Cardiac septum (tissue), 1 donor: Measurements from ENCODE around the gene BOC. TPM values are rescaled to one million over a fixed set of nuclear protein-coding genes. Genes with fewer than 3 reads are reported as not detected.

Source experiments
- DNase-seq: peaks from one replicate; pipeline ENCODE4 v3.0.0-alpha.2; 2020; ENCODE audit warnings: low spot score
- intact Hi-C: fragments of 100-400 bp; cut with DNase I; formaldehyde crosslinking; loops from one replicate; pipeline ENCODE4 v1.14.0; 2022
- total RNA-seq: library from RNA; stranded (reverse); fragmentation: NEBNext Ultra II Directional; extraction: Animal tissue kit (Norgen Biotek cat#: 25700); gene quantifications from one replicate; pipeline ENCODE4 v1.2.1, GENCODE V29; 2021
- donor health status: DM: no; HTN: no; CAD: no.

BOC gene
- total RNA-seq, 1 donor from 2014 or later, result 12.8 TPM

DNA sequence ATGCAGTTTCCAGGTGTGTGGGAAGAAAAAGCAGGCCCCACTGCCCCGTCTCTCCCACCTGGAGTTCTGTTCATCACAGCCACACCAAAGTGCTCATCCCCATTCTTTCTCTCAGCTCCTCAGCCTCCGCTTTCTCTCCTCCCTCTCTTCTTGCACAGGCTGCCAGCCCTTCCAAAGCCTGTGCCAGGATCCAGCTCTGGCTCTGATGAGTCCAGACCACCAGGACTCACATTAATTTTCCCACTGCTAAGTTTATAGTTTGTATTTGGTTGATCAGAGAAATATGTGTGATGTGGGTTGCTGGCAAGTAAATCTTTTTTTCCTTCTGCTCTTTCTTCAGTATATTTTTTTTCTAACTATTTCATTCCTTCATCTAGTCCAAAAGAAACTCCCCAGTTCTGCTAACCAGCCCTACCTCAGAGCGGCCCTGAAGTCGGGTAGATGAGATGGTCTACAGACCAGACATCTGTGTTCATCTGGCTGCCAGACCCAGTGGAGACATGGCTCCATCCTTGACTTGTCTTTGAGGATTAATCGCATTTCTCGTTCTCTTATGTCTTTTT is 49.8 kb downstream of the BOC start:
- intact Hi-C loops, result no loop called here
- no peak for DNase-seq

DNA sequence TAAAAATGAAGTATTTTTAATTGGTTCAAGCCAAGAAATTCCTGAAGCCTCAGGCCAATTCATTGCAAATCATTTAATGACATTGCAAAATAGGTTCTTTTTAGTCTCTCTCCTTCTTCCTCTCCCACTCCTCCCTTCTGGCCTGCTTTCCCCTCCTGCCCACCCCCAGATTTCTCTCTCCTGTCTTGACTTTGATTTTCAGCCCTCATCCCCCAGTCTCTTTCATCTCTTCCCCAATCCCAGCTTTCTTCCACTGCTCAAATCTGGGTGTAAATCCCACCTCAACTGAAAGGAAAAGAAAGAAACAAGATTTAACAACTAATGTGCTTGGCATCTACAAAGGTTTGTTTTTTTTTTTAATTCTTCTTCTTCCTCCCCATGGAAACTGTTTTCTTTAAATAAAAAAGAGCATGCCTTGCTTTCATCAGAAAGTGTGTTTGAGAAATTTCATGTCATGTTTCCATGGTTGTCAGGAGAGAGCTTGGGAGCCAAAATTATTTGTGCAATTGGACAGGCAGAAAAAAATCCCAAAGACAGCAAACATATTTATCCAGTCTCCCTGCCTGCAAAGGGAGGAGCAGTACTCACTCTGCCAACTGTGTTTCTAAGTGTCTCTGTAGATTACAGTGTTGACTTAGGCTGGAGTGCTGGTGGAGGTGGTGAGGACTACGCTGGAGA is 50.4 kb downstream of the BOC start:
- no peak for DNase-seq
- intact Hi-C loops, result no loop called here

DNA sequence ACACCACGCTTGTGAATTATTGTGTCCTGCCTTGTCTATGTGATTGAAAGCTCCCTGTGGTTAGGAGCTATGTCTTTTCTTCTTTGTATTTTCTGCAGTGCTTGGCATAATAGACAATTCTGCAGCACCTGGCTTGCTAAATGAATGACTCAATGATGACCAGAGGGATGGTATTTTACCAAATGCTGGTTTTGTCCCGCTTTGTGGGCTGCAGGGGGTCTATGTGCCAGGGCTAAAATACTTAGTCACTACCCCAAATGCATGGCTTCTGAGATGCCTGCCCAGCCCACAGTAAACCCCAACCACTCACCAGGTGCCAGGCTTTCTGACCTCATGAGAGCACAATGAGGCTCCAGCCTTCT is 50.9 kb downstream of the BOC start:
- intact Hi-C loops, result no loop called here
- DNase-seq, result no peak

DNA sequence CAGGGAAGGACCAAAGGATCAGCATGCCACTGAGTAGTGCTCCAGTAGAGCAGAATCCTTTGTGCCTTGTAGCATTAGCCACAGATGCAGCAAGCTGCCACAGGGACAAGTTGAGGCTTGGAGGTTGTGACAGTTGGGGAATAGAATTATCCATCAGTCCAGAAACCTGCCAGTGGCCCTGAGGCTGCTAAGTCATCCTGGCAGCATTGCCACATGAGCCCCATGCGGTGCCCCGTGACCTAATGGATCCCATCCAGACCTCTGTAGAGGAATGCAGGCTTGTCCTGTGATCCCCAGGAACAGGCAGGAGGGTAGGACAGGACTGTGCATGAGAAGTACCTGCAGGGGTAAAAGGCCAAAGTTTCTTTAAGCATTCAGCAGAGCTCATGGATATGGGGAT is 51.7 kb downstream of the BOC start:
- intact Hi-C loops, result no loop called here
- DNase-seq, result no peak

DNA sequence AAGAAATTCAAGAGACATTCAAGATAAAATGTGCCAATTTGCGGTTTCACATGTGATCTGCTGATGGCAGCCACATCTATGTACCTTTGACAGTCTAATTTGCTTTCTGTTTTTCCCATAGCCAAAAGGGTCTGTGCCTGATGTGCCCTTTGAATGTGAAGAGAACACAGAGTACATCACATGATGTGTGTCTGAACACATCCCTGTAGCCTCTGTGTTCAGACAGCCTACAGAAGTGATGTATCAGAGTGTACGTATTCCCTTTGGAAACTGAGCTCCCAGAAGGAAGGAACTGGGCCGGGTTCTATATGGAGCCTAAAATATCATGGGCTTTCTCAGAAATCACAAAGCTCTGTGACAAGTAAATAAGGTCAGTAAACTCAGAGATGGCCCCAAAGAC is 52.4 kb downstream of the BOC start:
- DNase-seq, result no peak
- intact Hi-C loops, result no loop called here

DNA sequence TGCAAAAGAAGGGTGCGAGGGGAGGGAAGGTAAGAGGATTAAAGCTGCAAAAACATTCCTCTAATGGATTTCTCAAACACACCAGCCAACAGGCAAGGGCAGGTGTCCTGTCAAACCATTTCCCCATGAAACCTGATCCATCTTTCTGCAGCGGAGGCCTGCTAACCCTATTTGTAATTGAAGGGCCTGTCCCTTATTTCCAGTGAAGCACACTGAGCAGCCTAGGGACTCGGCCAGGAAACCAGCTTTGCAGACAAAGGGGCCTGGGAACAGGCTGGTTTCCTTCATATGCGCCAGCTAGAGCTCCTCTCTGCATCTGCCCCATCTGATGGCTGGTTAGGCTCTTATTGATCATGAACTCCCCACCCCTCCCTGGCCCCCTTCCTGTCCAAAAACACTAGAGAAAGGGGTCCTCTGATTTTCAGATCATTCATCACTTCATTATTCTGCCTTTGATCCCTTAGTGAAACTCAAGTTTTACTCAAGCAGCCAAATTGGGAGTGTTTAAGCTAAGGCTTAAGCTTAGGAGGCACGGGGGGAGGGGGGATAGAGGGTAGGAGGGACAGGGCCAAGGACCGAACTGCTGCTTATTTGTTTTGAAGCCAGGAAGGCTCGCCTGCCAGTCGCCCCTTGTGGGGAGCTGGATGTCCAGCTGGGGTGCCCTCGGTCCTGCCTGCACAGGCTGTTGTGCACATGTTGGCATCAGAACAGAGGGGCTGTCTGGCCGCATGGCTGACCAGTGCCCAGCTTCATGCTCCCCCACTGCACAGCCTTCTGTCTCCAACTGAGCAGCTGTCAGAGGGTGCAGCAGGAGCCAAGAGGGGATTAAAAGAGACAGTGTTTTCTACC is 53.1 kb downstream of the BOC start:
- DNase-seq, result peak; percentile 68
- intact Hi-C loops, result no loop called here

DNA sequence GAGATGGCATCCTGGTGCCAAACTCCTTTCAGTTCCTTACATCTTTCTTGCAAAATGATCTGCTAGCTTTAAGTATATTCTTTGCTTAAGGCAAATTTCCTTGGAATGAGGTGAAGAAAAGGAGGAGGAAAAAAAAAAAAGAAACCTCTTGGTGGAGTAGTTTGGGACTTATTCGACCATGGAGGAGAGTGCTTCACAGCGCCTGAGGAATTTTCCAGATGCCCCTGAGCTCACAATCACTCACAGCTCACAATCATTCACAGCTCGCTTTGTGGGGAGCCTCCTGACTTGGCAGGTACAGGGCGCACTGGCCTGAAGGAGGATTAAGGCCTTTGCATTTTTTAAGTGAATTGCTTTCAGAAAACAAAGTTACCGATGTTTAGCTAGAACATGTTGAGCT is 53.9 kb downstream of the BOC start:
- no peak for DNase-seq
- intact Hi-C loops, result no loop called here

DNA sequence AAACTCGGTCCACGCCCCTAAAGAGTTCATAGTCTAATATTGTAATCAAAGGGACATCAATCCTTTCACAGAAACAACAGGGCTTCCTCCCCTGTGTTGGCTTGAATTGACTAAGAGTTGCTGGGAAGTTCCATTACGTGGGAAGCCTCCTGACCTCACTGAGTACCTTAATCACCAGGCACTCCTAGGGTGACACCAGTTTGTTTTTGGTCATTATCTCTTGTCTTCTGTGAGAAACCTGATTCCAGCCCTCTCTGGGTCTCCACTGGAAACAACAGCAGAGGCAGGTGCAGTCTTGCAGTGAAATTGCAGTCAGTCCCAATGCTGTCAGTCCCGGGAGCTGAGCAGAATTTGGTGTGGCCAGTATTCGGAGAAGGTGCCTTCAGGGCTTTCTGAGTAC is 55.4 kb downstream of the BOC start:
- intact Hi-C loops, result no loop called here

DNA sequence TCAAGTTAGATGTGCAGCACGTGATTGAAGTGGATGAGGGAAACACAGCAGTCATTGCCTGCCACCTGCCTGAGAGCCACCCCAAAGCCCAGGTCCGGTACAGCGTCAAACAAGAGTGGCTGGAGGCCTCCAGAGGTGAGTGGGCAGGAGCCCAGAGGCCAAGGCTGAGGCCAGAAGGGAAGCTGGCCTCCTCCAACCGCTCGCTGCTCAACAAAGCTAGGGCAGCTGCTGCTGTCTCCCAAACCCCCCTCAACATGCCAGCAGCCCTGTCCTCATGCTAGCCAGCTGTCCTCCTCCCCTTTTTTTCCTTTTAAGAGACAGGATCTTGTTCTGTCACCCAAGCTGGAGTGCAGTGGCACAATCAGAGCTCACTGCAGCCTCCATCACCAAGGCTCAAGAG is 57.0 kb downstream of the BOC start:
- intact Hi-C loops, result no loop called here

More for the DNA sequence above, 55.4 kb downstream of the BOC start:
- DNase-seq, result no peak

DNA sequence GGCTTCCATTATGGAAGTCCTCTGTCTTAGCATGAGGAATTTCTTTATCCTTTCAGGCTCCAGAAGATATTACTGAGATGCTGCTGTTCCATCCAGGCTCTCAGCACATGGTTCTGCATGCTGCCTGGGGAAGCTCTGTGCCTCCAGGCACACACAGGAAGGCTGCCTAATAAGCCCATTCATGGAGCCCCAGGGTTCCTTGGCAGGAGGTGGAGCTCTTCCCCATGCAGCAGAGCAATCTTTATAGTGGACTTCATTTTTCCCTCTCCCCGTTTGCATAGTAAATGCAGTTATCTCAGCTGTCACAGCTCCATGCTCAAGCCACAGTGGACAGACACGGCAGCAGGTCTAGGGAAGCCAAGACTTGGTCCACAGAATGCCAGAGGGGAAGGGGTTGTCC is 57.6 kb downstream of the BOC start:
- intact Hi-C loops, result no loop called here
- DNase-seq, result no peak

More for the DNA sequence above, 57.0 kb downstream of the BOC start:
- no peak for DNase-seq

DNA sequence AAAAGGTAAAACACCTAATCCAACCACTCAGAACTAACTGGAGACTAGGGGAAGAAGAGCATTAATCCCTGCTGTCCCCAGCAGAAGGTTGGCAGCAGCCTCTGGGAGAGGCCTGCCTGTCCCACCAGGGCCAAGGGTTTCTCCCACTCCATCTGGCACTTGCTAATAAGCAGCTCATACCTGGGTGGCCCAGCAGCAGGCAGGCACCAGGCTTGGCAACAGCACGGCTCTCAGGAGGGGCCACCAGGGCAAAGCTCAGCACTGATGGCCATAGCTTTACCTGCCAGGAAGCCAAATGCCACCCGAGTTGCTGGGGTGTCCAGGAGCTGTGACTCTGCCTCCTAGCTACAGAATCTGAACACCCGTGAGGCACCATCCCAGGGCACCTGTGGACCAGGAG is 58.3 kb downstream of the BOC start:
- DNase-seq, result no peak
- intact Hi-C loops, result no loop called here

DNA sequence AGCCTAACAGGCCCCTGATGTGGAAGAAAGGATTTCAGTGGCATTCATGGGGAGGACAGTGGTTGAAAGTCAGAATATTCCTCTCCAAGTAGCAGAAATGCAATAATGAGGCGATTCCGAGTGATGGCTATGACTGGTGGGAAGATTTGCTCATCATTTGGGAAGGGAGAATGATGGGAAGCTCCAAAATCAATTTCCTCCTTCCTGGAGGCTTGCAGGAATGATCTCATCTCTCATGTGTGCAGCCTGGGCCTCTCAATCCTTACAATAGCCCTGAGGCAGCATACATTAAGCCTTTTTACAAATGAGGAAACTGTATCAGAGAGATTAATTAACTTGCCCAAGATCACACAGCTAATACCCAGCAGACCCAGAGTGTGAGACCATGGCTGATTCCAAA is 58.7 kb downstream of the BOC start:
- DNase-seq, result no peak
- intact Hi-C loops, result no loop called here

DNA sequence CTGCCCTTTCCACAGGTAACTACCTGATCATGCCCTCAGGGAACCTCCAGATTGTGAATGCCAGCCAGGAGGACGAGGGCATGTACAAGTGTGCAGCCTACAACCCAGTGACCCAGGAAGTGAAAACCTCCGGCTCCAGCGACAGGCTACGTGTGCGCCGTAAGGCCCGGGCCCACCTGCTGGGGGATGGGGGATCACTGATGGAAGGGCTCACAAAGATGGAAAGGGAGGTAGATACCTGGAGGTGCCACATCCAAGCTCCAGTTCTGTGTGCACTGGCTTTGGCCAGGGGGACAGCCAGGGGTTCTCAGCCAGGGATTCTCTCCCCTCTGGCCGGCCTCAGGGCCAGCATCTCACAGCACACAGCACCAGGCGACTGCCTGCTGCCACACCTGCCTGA is 59.4 kb downstream of the BOC start:
- DNase-seq, result no peak
- intact Hi-C loops, result no loop called here

DNA sequence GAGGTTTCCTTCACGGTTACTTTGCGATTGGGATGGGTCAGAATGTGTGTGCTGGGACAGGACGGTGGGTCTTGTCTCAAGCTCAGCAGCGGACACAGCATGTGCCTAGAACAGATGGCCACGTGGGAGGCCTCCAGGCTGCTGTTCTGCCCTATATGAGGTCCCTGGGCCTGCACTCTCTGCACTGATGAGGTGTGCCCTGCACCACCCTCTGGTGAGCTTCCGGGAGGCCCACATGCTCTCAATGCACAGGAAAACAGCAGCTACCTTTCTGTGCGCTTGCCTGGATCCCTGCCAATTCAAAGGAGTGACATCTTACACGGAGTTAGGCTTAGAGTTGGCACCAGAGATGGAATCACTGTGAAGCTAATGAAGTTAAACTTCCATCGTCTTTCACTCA is 59.8 kb downstream of the BOC start:
- no peak for DNase-seq
- intact Hi-C loops, result no loop called here

DNA sequence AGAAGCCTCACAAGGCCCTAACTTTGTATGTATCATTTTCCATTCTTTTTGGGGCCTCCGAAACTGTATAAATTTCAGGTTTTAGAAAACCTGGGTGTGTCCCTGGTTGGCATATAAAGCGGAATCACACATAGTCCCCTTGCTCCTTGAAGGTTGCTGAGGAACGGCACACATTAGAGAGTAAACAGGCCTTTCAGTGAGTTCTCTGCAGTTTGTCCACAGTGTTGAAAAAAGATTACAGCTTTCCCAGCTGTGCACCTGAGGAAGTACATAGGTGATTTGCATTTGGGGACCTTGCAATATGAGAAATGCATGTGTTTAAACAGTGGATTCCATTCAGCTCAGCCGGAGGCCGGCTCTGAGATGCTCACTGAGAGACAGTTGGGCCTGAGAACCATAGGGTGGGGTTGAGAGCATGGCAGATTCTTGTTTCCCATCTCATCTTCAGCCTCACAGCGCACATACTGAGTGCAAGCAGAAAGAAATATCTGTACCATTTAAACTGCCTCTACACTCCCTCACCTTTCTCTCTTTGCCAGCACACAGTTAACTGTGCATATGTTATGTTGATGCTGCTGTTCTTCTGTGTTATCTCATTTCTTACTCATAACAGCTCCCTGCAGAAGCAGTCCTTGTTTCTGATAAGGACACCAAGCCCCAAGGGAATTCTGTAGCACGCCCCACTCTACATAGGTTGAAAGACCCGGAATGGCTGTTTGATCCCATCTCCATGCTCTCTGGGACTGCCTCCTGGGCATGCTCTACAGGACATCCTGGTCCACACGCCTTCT is 60.4 kb downstream of the BOC start:
- intact Hi-C loops, result no loop called here
- DNase-seq, result no peak

DNA sequence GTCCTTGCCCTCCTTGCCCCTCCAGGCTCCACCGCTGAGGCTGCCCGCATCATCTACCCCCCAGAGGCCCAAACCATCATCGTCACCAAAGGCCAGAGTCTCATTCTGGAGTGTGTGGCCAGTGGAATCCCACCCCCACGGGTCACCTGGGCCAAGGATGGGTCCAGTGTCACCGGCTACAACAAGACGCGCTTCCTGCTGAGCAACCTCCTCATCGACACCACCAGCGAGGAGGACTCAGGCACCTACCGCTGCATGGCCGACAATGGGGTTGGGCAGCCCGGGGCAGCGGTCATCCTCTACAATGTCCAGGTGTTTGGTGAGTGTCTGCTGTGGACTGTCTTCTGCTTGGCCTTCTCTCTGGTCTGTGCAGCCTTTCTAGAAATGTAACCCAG is 61.0 kb downstream of the BOC start:
- peak; percentile 71 for DNase-seq
- intact Hi-C loops, result no loop called here

DNA sequence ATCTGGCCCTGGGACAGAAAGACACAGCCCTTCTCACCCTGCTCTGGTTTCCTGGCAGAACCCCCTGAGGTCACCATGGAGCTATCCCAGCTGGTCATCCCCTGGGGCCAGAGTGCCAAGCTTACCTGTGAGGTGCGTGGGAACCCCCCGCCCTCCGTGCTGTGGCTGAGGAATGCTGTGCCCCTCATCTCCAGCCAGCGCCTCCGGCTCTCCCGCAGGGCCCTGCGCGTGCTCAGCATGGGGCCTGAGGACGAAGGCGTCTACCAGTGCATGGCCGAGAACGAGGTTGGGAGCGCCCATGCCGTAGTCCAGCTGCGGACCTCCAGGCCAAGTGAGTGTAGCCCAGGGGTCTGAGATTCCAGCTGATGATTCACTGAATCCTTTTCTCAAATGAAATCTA is 61.7 kb downstream of the BOC start:
- intact Hi-C loops, result no loop called here
- DNase-seq, result no peak

DNA sequence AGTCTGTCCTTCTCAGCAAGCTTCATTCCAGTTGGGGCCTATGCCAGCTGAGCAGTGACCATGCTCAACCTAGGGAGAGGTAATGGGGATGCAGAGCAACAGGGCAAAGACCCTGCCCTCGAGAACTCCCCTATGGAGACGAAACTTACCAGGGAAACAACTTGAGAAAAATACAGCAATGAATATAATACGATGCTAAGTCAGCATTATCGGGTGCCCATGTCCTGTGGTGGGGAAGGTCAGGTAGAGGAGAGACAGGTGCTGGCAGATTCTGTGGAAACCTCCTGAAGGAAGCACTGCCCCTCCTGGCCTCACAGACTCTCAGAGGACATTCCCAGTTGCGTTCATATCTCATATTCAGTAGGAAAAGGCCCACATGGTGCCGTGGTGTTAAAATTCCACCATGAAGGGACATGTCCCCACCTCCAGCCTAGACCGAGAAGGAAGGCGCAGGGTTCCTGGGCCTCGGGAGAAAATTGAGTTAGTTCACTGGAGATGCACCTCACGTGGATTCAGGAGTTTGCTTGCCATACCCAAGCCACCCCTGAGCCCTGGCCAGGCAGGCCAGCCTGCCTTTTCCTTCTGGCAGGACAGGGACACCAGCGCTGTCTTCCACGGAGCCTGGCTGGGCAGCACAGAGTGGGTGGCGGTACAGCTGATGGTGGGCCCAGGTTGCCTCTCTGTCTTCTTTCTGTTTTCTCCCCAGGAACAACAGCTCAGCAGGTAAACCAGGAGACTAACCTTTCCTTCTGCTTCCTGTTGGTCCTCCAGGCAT is 62.4 kb downstream of the BOC start:
- intact Hi-C loops, result no loop called here
- peak; percentile 70 for DNase-seq

DNA sequence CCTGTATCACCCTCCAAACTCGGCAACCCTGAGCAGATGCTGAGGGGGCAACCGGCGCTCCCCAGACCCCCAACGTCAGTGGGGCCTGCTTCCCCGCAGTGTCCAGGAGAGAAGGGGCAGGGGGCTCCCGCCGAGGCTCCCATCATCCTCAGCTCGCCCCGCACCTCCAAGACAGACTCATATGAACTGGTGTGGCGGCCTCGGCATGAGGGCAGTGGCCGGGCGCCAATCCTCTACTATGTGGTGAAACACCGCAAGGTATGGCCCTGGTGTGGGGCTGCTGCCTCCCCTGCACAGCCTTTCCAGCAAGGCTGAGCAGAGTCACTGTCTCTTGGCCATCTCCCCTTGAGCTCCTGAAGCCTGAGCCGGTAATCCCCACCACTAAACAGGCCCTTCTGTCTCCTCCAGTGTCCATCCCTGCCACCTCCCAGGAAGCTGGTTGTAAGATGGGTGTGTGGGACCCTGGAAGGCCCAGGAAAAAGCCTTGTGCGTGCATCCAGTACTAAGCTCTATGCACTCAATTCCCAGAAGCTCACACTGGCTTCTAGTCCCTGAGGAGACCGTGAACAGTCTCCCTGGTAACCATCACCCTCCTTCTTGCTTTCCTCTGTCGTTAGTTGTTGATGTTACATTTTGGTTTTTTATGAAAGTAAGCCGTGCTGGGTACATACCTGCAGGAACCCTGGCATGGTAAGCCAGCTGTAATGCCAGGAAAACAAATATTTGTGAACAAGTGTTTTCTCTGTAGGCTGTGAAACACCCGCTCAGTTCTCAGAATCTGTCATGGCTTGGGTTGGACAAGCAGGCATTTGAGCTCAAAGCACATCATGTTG is 63.3 kb downstream of the BOC start:
- intact Hi-C loops, result no loop called here
- DNase-seq, result no peak
